Motor neuron (in vitro differentiated cells): ENCODE data around the gene FOXL3. TPM values are rescaled to one million over a fixed set of nuclear protein-coding genes. Genes with fewer than 3 reads are reported as not detected.

Experiments
- ATAC-seq, 8 experiments: fragments of 200-7000 bp; cut with Tn5 transposase; replicated peaks in 6 of 8; 2 replicates each; pipeline ENCODE4 v1.8.0; 2021; ENCODE audit warnings: mild to moderate bottlenecking in 8 of 8, moderate library complexity in 8 of 8
- H3K27ac ChIP-seq, 2 donors: fragments of 250-450 bp; sonication (Bioruptor Pico); 2 replicates each; pipeline ENCODE4 v1.9.0; 2021; ENCODE audit warnings: antibody characterized with exemption in 2 of 2, mild to moderate bottlenecking in 2 of 2, moderate library complexity in 1 of 2
- H3K4me1 ChIP-seq, 2 donors: fragments of 250-450 bp; sonication (Bioruptor Pico); replicated peaks in 1 of 2; 2 replicates each; pipeline ENCODE4 v1.6.1; 2021; ENCODE audit warnings: antibody characterized with exemption in 2 of 2, mild to moderate bottlenecking in 2 of 2, moderate library complexity in 1 of 2
- H3K4me3 ChIP-seq, 5 donors: fragments of 250-450 bp; sonication (Bioruptor Pico); 2 replicates each; pipeline ENCODE4 v1.9.0; 2021; ENCODE audit warnings: antibody characterized with exemption in 5 of 5, mild to moderate bottlenecking in 5 of 5, moderate library complexity in 4 of 5
- WGBS, 10 experiments: fragments of 450-650 bp; shearing (Covaris generic); methylation state at CpG; one replicate each; pipeline ENCODE4 v1.0.0; 2022; 5-methylcytosine and 5-hydroxymethylcytosine counted together
- in situ Hi-C, 9 experiments: fragments of 400-800 bp; cut with MboI; loops; one replicate each; pipeline ENCODE4 v1.15.0; 2021; ENCODE audit warnings: low sequenced_read_pairs in 9 of 9, low pct_unique_long_range_greater_than_20kb in 2 of 9; ENCODE audit not compliant: unreplicated experiment in 9 of 9
- total RNA-seq, 8 experiments: library from RNA; unstranded; fragments of 300-600 nt; gene quantifications; 2 replicates each; pipeline versions ENCODE4 v1.2.3 to v1.2.4, GENCODE V29; 2022

Gene FOXL3
- total RNA-seq, 8 experiments from 2014 or later: not detected

- H3K4me1 ChIP-seq: no peaks in the 10 kb centered on the region
- H3K4me3 ChIP-seq: no peak overlapping the region
- ATAC-seq: no peak
- 38 to 100% (median 88%) methylated on average over 1 to 19 of the region's 19 CpGs for WGBS, 10 experiments
- in situ Hi-C loops: loop anchor here in 1 of 9 experiments (10.0 kb wide), 1 partner anchor 465 kb away; no protein-coding TSS in a partner anchor
- no peak overlapping the region for H3K27ac ChIP-seq
Observed at GRCh38 chr7:309586-310228, 19.7 kb downstream of the FOXL3 start.

- no peak overlapping the region for H3K27ac ChIP-seq
- in situ Hi-C loops: loop anchor here in 1 of 9 experiments (10.0 kb wide), 1 partner anchor 464 kb away; no protein-coding TSS in a partner anchor
- no peak overlapping the region for H3K4me3 ChIP-seq
- ATAC-seq: no peak
- H3K4me1 ChIP-seq: no peaks in the 10 kb centered on the region
- WGBS, 10 experiments: 20 to 100% (median 61%) methylated on average over 1 to 7 of the region's 19 CpGs; no CpG with 5 or more reads in 3 of the 10 experiments
Observed at GRCh38 chr7:311131-311680, 21.2 kb downstream of the FOXL3 start.

DNA sequence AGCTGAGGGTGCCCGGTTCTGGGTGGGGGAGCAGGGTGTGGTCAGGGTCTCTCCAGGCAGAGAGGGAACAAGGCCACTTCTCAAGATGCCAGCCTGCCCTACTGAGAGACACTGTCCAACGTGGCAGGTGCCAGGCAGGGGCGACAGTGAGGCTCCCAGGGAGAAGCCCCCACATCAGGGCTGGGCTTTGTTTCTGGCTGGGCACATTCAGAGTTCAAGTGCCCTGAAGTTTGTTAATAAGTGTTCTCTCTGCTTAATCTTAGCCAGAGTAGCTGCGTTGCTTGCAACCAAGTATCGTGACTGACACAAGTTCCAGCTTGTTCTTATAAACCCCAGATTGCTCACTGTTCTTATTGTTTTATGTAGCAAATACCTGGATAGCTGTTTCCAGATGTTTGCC lies 21.8 kb downstream of the FOXL3 start:
- no peak for ATAC-seq
- H3K4me1 ChIP-seq: no peaks in the 10 kb centered on the region
- H3K4me3 ChIP-seq: no peak overlapping the region
- H3K27ac ChIP-seq: no peak overlapping the region
- in situ Hi-C loops: loop anchor here in 1 of 9 experiments (10.0 kb wide), 1 partner anchor 463 kb away; no protein-coding TSS in a partner anchor
- WGBS, 10 experiments: 10 to 80% (median 58%) methylated on average over 1 to 4 of the region's 5 CpGs; no CpG with 5 or more reads in 2 of the 10 experiments

GRCh38 chr7:312424-312823 lies 22.5 kb downstream of the FOXL3 start:
- in situ Hi-C loops: loop anchor here in 1 of 9 experiments (10.0 kb wide), 1 partner anchor 462 kb away; no protein-coding TSS in a partner anchor
- no peaks in the 10 kb centered on the region for H3K4me1 ChIP-seq
- no peak overlapping the region for H3K4me3 ChIP-seq
- H3K27ac ChIP-seq: no peak overlapping the region
- ATAC-seq: no peak
- 11 to 82% (median 64%) methylated on average over 1 to 6 of the region's 6 CpGs for WGBS, 10 experiments

- no peak overlapping the region for H3K4me3 ChIP-seq
- no peak overlapping the region for H3K27ac ChIP-seq
- 29 to 93% (median 88%) methylated on average over 2 to 8 of the region's 8 CpGs; no CpG with 5 or more reads in 1 of the 10 experiments for WGBS, 10 experiments
- no peaks in the 10 kb centered on the region for H3K4me1 ChIP-seq
- in situ Hi-C loops: loop anchor here in 1 of 9 experiments (10.0 kb wide), 1 partner anchor 460 kb away; no protein-coding TSS in a partner anchor
- ATAC-seq: no peak
Observed at GRCh38 chr7:314853-315252, 24.9 kb downstream of the FOXL3 start.

- 39 to 100% (median 78%) methylated on average over 1 to 14 of the region's 16 CpGs for WGBS, 10 experiments
- no peaks in the 10 kb centered on the region for H3K4me1 ChIP-seq
- H3K27ac ChIP-seq: no peak overlapping the region
- no peak for ATAC-seq
- no peak overlapping the region for H3K4me3 ChIP-seq
- in situ Hi-C loops: loop anchor here in 1 of 9 experiments (10.0 kb wide), 1 partner anchor 459 kb away; no protein-coding TSS in a partner anchor
Observed at GRCh38 chr7:315516-316265, 25.7 kb downstream of the FOXL3 start.

- Histone ChIP-seq H3K4me1 (no peaks in the 10 kb centered on the region), H3K4me3 (no peak overlapping the region), H3K27ac (no peak overlapping the region)
- in situ Hi-C loops: loop anchor here in 1 of 9 experiments (10.0 kb wide), 1 partner anchor 457 kb away; no protein-coding TSS in a partner anchor
- WGBS, 10 experiments: 0 to 93% (median 86%) methylated on average over 1 to 15 of the region's 27 CpGs; no CpG with 5 or more reads in 2 of the 10 experiments
- no peak for ATAC-seq
Observed at GRCh38 chr7:317643-318405, 27.9 kb downstream of the FOXL3 start.

DNA sequence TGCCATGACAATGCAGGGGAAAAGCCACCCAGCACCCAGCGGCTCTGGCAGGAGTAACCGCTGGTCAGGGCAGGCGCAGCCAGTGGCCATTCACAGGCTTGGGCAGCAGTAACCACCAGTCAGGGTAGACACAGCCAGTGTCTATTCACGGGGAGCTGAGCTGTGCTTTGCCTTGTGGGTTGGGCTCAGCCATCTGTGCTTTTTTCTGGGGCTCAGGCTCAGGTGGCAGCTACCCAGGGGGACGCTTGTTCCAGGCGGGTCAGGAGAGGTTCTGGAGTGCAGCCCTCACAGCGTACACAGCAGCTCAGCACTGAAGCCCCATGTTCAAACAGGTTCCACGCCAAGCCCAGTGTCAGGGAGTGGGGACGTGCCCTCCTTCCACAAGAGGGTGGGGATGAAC lies 28.5 kb downstream of the FOXL3 start:
- in situ Hi-C loops: loop anchor here in 1 of 9 experiments (10.0 kb wide), 1 partner anchor 456 kb away; no protein-coding TSS in a partner anchor
- 40 to 83% (median 80%) methylated on average over 1 to 5 of the region's 9 CpGs; no CpG with 5 or more reads in 6 of the 10 experiments for whole genome bisulfite sequencing, 10 experiments
- no peaks in the 10 kb centered on the region for H3K4me1 ChIP-seq
- H3K27ac ChIP-seq: no peak overlapping the region
- H3K4me3 ChIP-seq: no peak overlapping the region
- peak in 1 of 8 experiments; percentile 17 for ATAC-seq

GRCh38 chr7:318878-319661 lies 29.1 kb downstream of the FOXL3 start:
- no peaks in the 10 kb centered on the region for H3K4me1 ChIP-seq
- ATAC-seq: no peak
- 20 to 82% (median 66%) methylated on average over 1 to 13 of the region's 18 CpGs; no CpG with 5 or more reads in 3 of the 10 experiments for WGBS, 10 experiments
- no peak overlapping the region for H3K4me3 ChIP-seq
- in situ Hi-C loops: loop anchor here in 1 of 9 experiments (10.0 kb wide), 1 partner anchor 456 kb away; no protein-coding TSS in a partner anchor
- H3K27ac ChIP-seq: no peak overlapping the region

DNA sequence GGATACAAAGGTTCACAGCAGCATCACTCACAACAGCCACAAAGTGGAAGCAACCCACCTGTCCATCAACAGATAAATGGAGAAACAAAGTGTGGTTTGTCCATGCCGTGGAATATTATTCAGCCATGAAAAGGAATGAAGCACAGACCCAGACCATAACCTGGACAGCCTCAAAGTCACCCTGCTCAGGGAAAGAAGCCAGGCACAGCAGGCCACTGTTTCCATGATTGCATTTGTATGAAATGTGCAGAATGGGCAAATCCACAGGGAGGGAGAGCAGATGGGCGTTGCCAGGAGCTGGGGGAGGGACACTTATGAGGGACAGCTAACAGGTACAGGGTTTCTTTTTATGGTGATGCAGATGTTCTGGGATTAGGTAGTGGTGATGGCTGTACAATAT lies 30.3 kb downstream of the FOXL3 start:
- H3K4me1 ChIP-seq: no peaks in the 10 kb centered on the region
- no peak overlapping the region for H3K27ac ChIP-seq
- 60 to 100% (median 83%) methylated on average over 1 to 2 of the region's 2 CpGs; no CpG with 5 or more reads in 3 of the 10 experiments for WGBS, 10 experiments
- no peak overlapping the region for H3K4me3 ChIP-seq
- in situ Hi-C loops: loop anchor here in 1 of 9 experiments (10.0 kb wide), 1 partner anchor 455 kb away; no protein-coding TSS in a partner anchor
- ATAC-seq: no peak

DNA sequence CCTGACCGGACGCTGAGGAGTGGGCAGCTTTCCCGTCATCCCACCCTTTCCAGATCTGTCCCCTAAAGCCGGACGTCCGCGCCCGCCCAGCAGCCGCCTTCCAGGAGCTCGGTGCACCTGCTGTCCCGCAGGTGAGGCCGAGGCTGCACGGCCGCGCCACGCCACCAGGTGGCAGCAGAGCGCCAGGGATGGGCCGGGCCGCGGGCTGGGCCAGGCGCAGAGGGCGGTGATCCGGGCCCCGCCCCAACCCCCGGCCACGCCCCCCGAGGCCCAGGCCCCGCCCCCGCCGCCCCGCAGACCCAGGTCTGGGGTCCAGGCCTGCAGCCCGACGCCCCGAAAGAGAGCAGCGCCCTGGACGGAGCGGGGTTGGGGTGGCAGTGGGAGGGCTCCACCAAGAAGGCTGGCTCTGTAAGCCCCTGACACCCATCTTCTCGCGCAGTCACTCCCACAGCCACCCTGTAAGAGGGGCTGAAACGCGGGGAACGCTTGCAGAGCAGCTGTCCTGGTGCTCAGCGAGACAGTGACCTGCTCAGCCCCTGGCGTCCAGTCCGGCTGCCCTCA lies 32.2 kb downstream of the FOXL3 start:
- in situ Hi-C loops: loop anchor here in 1 of 9 experiments (10.0 kb wide), 1 partner anchor 453 kb away; no protein-coding TSS in a partner anchor
- 2% methylated on average over 8 of the region's 45 CpGs; no CpG with 5 or more reads in 9 of the 10 experiments for WGBS, 10 experiments
- peaks cover 0 to 8% of the 10 kb centered on the region in 2 donors for H3K4me1 ChIP-seq
- no peak overlapping the region for H3K27ac ChIP-seq
- H3K4me3 ChIP-seq: peak overlapping the region in 3 of 5 donors; percentile 8 to 20 (median 14)
- ATAC-seq: peak; percentile 79 to 95 (median 86)
